Measurements from ENCODE around the gene BRICD5.

The BRICD5 gene

GRCh38 chr16:2172688-2173335, 37.9 kb downstream of the BRICD5 start:
- no peak for DNase-seq (ENCODE audit: low spot score)
- TF ChIP-seq CTCF (IDR thresholded peaks at IDR 0.05; ENCODE audit: extremely low read depth, insufficient read depth, missing control alignments), result no peak
- in situ Hi-C loops (cut with MboI; ENCODE audit: low pct_unique_long_range_greater_than_20kb, low sequenced_read_pairs, unreplicated experiment), result no loop called here

- TF ChIP-seq CTCF (IDR thresholded peaks at IDR 0.05; ENCODE audit: extremely low read depth, insufficient read depth, missing control alignments), result no peak
- DNase-seq (ENCODE audit: low spot score), result no peak
Observed at GRCh38 chr16:2171601-2172178, 39.0 kb downstream of the BRICD5 start.

GRCh38 chr16:2170587-2171435, 39.9 kb downstream of the BRICD5 start:
- in situ Hi-C loops (cut with MboI; ENCODE audit: low pct_unique_long_range_greater_than_20kb, low sequenced_read_pairs, unreplicated experiment), result no loop called here
- no peak for DNase-seq (ENCODE audit: low spot score)
- TF ChIP-seq CTCF (IDR thresholded peaks at IDR 0.05; ENCODE audit: extremely low read depth, insufficient read depth, missing control alignments), result no peak

More at GRCh38 chr16:2171601-2172178, 39.0 kb downstream of the BRICD5 start:
- in situ Hi-C loops (cut with MboI; ENCODE audit: low pct_unique_long_range_greater_than_20kb, low sequenced_read_pairs, unreplicated experiment), result no loop called here

- no peak for TF ChIP-seq CTCF (IDR thresholded peaks at IDR 0.05; ENCODE audit: extremely low read depth, insufficient read depth, missing control alignments)
- in situ Hi-C loops (cut with MboI; ENCODE audit: low pct_unique_long_range_greater_than_20kb, low sequenced_read_pairs, unreplicated experiment), result no loop called here
- no peak for DNase-seq (ENCODE audit: low spot score)
Observed at GRCh38 chr16:2170080-2170479, 40.6 kb downstream of the BRICD5 start.

GRCh38 chr16:2167068-2167638, 43.5 kb downstream of the BRICD5 start:
- in situ Hi-C loops (cut with MboI; ENCODE audit: low pct_unique_long_range_greater_than_20kb, low sequenced_read_pairs, unreplicated experiment), result no loop called here
- no peak for TF ChIP-seq CTCF (IDR thresholded peaks at IDR 0.05; ENCODE audit: extremely low read depth, insufficient read depth, missing control alignments)
- DNase-seq (ENCODE audit: low spot score), result no peak

- TF ChIP-seq CTCF (IDR thresholded peaks at IDR 0.05; ENCODE audit: extremely low read depth, insufficient read depth, missing control alignments), result no peak
- DNase-seq (ENCODE audit: low spot score), result no peak
- in situ Hi-C loops (cut with MboI; ENCODE audit: low pct_unique_long_range_greater_than_20kb, low sequenced_read_pairs, unreplicated experiment), result no loop called here
Observed at GRCh38 chr16:2166263-2167067, 44.2 kb downstream of the BRICD5 start.

Measured in GM13977 (cell line).